ENCODE data around the gene GLYR1. TPM values are rescaled to one million over a fixed set of nuclear protein-coding genes. Genes with fewer than 3 reads are reported as not detected.

Gene GLYR1
- total RNA-seq, 2 donors from 2014 or later, result 19.7 to 27.7 TPM

- no peak for TF ChIP-seq CTCF (IDR thresholded peaks at IDR 0.05)
- Histone ChIP-seq H3K9me3 (no peaks in the 10 kb centered on the region), H3K27ac (no peak overlapping the region), H3K4me3 (no peak overlapping the region), H3K27me3 (no peaks in the 10 kb centered on the region), H3K4me1 (peaks cover 37% of the 10 kb centered on the region), H3K36me3 (replicated peaks in 1 of 2; ENCODE audit: insufficient read depth in 1 of 2, low read depth in 2 of 2) (no peaks in the 10 kb centered on the region)
- ATAC-seq, result no peak
- DNase-seq, result no peak
- intact Hi-C loops (cut with DNase I), result no loop called here
- WGBS, 2 donors, result 72 to 78% methylated on average over 9 to 13 of the region's 13 CpGs
These were observed 54.1 kb downstream of the GLYR1 start for GRCh38 chr16:4792951-4793513.

GRCh38 chr16:4790871-4791270, 56.2 kb downstream of the GLYR1 start:
- intact Hi-C loops (cut with DNase I), result no loop called here
- ATAC-seq (no peak), DNase-seq (no peak)
- H3K4me3 ChIP-seq, result no peak overlapping the region
- no peaks in the 10 kb centered on the region for H3K27me3 ChIP-seq
- TF ChIP-seq CTCF (IDR thresholded peaks at IDR 0.05) (no peak), POLR2A (IDR thresholded peaks at IDR 0.05) (no peak)
- 81 to 89% methylated on average over 10 of the region's 10 CpGs for WGBS, 2 donors
- H3K27ac ChIP-seq, result no peak overlapping the region
- peaks cover 23% of the 10 kb centered on the region for H3K4me1 ChIP-seq
- no peaks in the 10 kb centered on the region for H3K9me3 ChIP-seq
- H3K36me3 ChIP-seq (replicated peaks in 1 of 2; ENCODE audit: insufficient read depth in 1 of 2, low read depth in 2 of 2), result no peaks in the 10 kb centered on the region

GRCh38 chr16:4790261-4790660, 56.8 kb downstream of the GLYR1 start:
- Histone ChIP-seq H3K36me3 (replicated peaks in 1 of 2; ENCODE audit: insufficient read depth in 1 of 2, low read depth in 2 of 2) (no peaks in the 10 kb centered on the region), H3K27me3 (no peaks in the 10 kb centered on the region), H3K27ac (no peak overlapping the region), H3K9me3 (no peaks in the 10 kb centered on the region), H3K4me3 (no peak overlapping the region), H3K4me1 (peaks cover 19% of the 10 kb centered on the region)
- no peak for DNase-seq
- TF ChIP-seq CTCF (IDR thresholded peaks at IDR 0.05) (no peak), POLR2A (IDR thresholded peaks at IDR 0.05) (no peak)
- intact Hi-C loops (cut with DNase I), result no loop called here
- no peak for ATAC-seq
- 87% methylated on average over 9 to 10 of the region's 10 CpGs for WGBS, 2 donors

- Histone ChIP-seq H3K4me1 (peaks cover 15% of the 10 kb centered on the region), H3K27me3 (no peaks in the 10 kb centered on the region), H3K4me3 (no peak overlapping the region), H3K9me3 (no peaks in the 10 kb centered on the region), H3K27ac (no peak overlapping the region), H3K36me3 (replicated peaks in 1 of 2; ENCODE audit: insufficient read depth in 1 of 2, low read depth in 2 of 2) (no peaks in the 10 kb centered on the region)
- WGBS, 2 donors, result 81 to 86% methylated on average over 7 of the region's 7 CpGs
- DNase-seq (no peak), ATAC-seq (no peak)
- TF ChIP-seq CTCF (IDR thresholded peaks at IDR 0.05), result no peak
- TF ChIP-seq POLR2A (IDR thresholded peaks at IDR 0.05), result no peak
- intact Hi-C loops (cut with DNase I), result no loop called here
These were observed 58.2 kb downstream of the GLYR1 start for GRCh38 chr16:4788910-4789309.

GRCh38 chr16:4788489-4788889, 58.6 kb downstream of the GLYR1 start:
- no peak overlapping the region for H3K4me3 ChIP-seq
- intact Hi-C loops (cut with DNase I), result no loop called here
- WGBS, 2 donors, result 0 to 25% methylated on average over 2 to 9 of the region's 9 CpGs
- TF ChIP-seq POLR2A (IDR thresholded peaks at IDR 0.05), result no peak
- no peak for TF ChIP-seq CTCF (IDR thresholded peaks at IDR 0.05)
- H3K27ac ChIP-seq, result peak overlapping the region in 2 of 4 donors; percentile 17 to 27
- no peaks in the 10 kb centered on the region for H3K9me3 ChIP-seq
- ATAC-seq, result peak; percentile 59
- DNase-seq, result peak in 2 of 4 donors; percentile 35 to 48
- H3K36me3 ChIP-seq (replicated peaks in 1 of 2; ENCODE audit: insufficient read depth in 1 of 2, low read depth in 2 of 2), result no peaks in the 10 kb centered on the region
- H3K4me1 ChIP-seq, result peaks cover 15% of the 10 kb centered on the region
- H3K27me3 ChIP-seq, result no peaks in the 10 kb centered on the region
